IMR-90 (cell line): Measurements from ENCODE around the gene CMTM7. TPM values are rescaled to one million over a fixed set of nuclear protein-coding genes. Genes with fewer than 3 reads are reported as not detected.

ENCODE experiments used
- ATAC-seq: fragments of 200-7000 bp; cut with Tn5 transposase; 2 replicates; pipeline ENCODE4 v1.9.1; 2020; ENCODE audit warnings: low read depth, mild to moderate bottlenecking, moderate library complexity
- BruUV-seq: library from RNA; stranded (reverse); fragments of 400-500 nt; replicated peaks from 2 replicates; lab custom pipeline; 2021; lab: Mats Ljungman, UMichigan
- CTCF ChIA-PET: fragments of 300-600 bp; formaldehyde crosslinking; extraction: SDS; loops from one replicate; lab custom pipeline; 2021; ENCODE audit warnings: antibody characterized with exemption; lab: Yijun Ruan, JAX
- POLR2A ChIA-PET: fragments of 300-600 bp; sonication (Branson Sonifier 250); formaldehyde crosslinking; loops from one replicate; lab custom pipeline; 2022; ENCODE audit warnings: antibody characterized with exemption; ENCODE audit not compliant: unreplicated experiment; lab: Charles Lee
- DNase-seq: peaks from one replicate; pipeline ENCODE4 v3.0.0; 2013
- H2AFZ ChIP-seq: replicated peaks from 2 replicates; pipeline ENCODE3; 2013; ENCODE audit warnings: low read length, mild to moderate bottlenecking; ENCODE audit not compliant: poor library complexity
- H2AK5ac ChIP-seq: 2 replicates; pipeline ENCODE4 v1.6.1; 2013; ENCODE audit warnings: low read depth, low read length, inconsistent platforms
- H2AK9ac ChIP-seq: replicated peaks from 2 replicates; pipeline ENCODE3; 2013; ENCODE audit warnings: mild to moderate bottlenecking, low read depth, low read length, moderate library complexity; ENCODE audit not compliant: poor library complexity
- H2BK120ac ChIP-seq: 2 replicates; pipeline ENCODE4 v1.6.1; 2013; ENCODE audit warnings: low read depth, low read length, inconsistent platforms
- H2BK15ac ChIP-seq: 3 replicates; pipeline ENCODE4 v1.6.1; 2013; ENCODE audit warnings: low read depth, low read length, inconsistent platforms
- H2BK20ac ChIP-seq: 2 replicates; pipeline ENCODE4 v1.6.1; 2013; ENCODE audit warnings: low read depth, mild to moderate bottlenecking, inconsistent platforms, low read length, moderate library complexity
- H2BK5ac ChIP-seq: 2 replicates; pipeline ENCODE4 v1.6.1; 2013; ENCODE audit warnings: mild to moderate bottlenecking, low read depth, low read length, inconsistent platforms; ENCODE audit not compliant: poor library complexity, severe bottlenecking
- H3K14ac ChIP-seq: replicated peaks from 2 replicates; pipeline ENCODE4 v1.6.1; 2013; ENCODE audit warnings: low read depth, low read length, inconsistent platforms
- H3K18ac ChIP-seq: 2 replicates; pipeline ENCODE4 v1.6.1; 2013; ENCODE audit warnings: low read depth, low read length, control low read depth
- H3K23ac ChIP-seq: 2 replicates; pipeline ENCODE4 v1.6.1; 2013; ENCODE audit warnings: low read depth, low read length, inconsistent platforms
- H3K27ac ChIP-seq: 2 replicates; pipeline ENCODE4 v1.5.1; 2013; ENCODE audit warnings: mild to moderate bottlenecking, control low read depth, low read length; ENCODE audit not compliant: insufficient read depth
- H3K27me3 ChIP-seq: 2 replicates; pipeline ENCODE4 v1.6.1; 2013; ENCODE audit warnings: low read length; ENCODE audit not compliant: control insufficient read depth, insufficient read depth
- H3K36me3 ChIP-seq: 2 replicates; pipeline ENCODE4 v1.6.1; 2013; ENCODE audit warnings: low read length, mixed read lengths; ENCODE audit not compliant: control insufficient read depth, insufficient read depth
- H3K4ac ChIP-seq: 2 replicates; pipeline ENCODE4 v1.6.1; 2013; ENCODE audit warnings: low read depth, low read length, inconsistent platforms
- H3K4me1 ChIP-seq: 2 replicates; pipeline ENCODE4 v1.6.1; 2013; ENCODE audit warnings: low read length, mixed read lengths; ENCODE audit not compliant: control insufficient read depth, insufficient read depth
- H3K4me2 ChIP-seq: 2 replicates; pipeline ENCODE4 v1.6.1; 2013; ENCODE audit warnings: low read depth, mild to moderate bottlenecking, control low read depth, low read length, moderate library complexity
- H3K4me3 ChIP-seq: 2 replicates; pipeline ENCODE4 v1.5.1; 2013; ENCODE audit warnings: low read depth, mild to moderate bottlenecking, control low read depth, low read length, moderate library complexity; ENCODE audit not compliant: insufficient read depth
- H3K56ac ChIP-seq: 2 replicates; pipeline ENCODE4 v1.6.1; 2013; ENCODE audit warnings: low read length, inconsistent platforms; ENCODE audit not compliant: insufficient read depth; ENCODE audit errors: extremely low read depth
- H3K79me1 ChIP-seq, 2 experiments: 2 replicates each; pipeline ENCODE4 v1.6.1; 2013; ENCODE audit warnings: low read length in 2 of 2, inconsistent platforms in 1 of 2, low read depth in 1 of 2
- H3K9ac ChIP-seq: 2 replicates; pipeline ENCODE4 v1.6.1; 2013; ENCODE audit warnings: low read depth, low read length, control low read depth
- H3K9me1 ChIP-seq: 2 replicates; pipeline ENCODE4 v1.6.1; 2013; ENCODE audit warnings: low read length, inconsistent platforms; ENCODE audit not compliant: insufficient read depth
- H3K9me3 ChIP-seq: 2 replicates; pipeline ENCODE4 v1.6.1; 2013; ENCODE audit warnings: low read length; ENCODE audit not compliant: control insufficient read depth, insufficient read depth
- H4K20me1 ChIP-seq: 2 replicates; pipeline ENCODE4 v1.6.1; 2013; ENCODE audit warnings: low read length, inconsistent platforms; ENCODE audit not compliant: insufficient read depth
- H4K5ac ChIP-seq: 2 replicates; pipeline ENCODE4 v1.6.1; 2013; ENCODE audit warnings: mild to moderate bottlenecking, low read depth, low read length, control low read depth
- H4K8ac ChIP-seq, 2 experiments: 2 replicates each; pipeline ENCODE4 v1.6.1; 2013; ENCODE audit warnings: low read depth in 2 of 2, low read length in 2 of 2, control low read depth in 1 of 2, inconsistent platforms in 1 of 2
- H4K91ac ChIP-seq: 2 replicates; pipeline ENCODE4 v1.6.1; 2013; ENCODE audit warnings: low read depth, low read length, inconsistent platforms; ENCODE audit not compliant: insufficient read depth
- FOS ChIP-seq: fragments of 150-350 bp; IDR thresholded peaks from 2 replicates; pipeline ENCODE4 v1.6.1; 2016; ENCODE audit warnings: low read depth, low read length
- NFE2L2 ChIP-seq: fragments of 150-350 bp; IDR thresholded peaks from 2 replicates; pipeline ENCODE4 v1.6.1; 2016; ENCODE audit warnings: low read depth, mild to moderate bottlenecking, low read length
- POLR2A ChIP-seq: IDR thresholded peaks from 2 replicates; pipeline ENCODE4 v1.6.1; 2012; ENCODE audit warnings: mild to moderate bottlenecking, low read depth, low read length
- RAD21 ChIP-seq: IDR thresholded peaks from 2 replicates; pipeline ENCODE4 v1.6.1; 2012; ENCODE audit warnings: low read length, improper control_type of control experiment
- WGBS, 2 experiments: methylation state at CpG; one replicate each; pipeline versions ENCODE4 v1.1.5 to v1.1.7; 2013; ENCODE audit warnings: missing lambda C conversion rate in 2 of 2; ENCODE audit not compliant: insufficient read length in 1 of 2; ENCODE audit errors: extremely low coverage in 2 of 2; 5-methylcytosine and 5-hydroxymethylcytosine counted together
- dilution Hi-C: fragments of 300-500 bp; cut with HindIII; formaldehyde crosslinking; loops from one replicate; pipeline ENCODE4 v1.14.3; 2018; ENCODE audit warnings: low sequenced_read_pairs; ENCODE audit not compliant: unreplicated experiment
- in situ Hi-C: fragments of 300-500 bp; cut with MboI; formaldehyde crosslinking; loops from 3 replicates; pipeline ENCODE4 v1.14.3; 2019; ENCODE audit warnings: low sequenced_read_pairs, inconsistent platforms, mixed read lengths
- intact Hi-C: fragments of 100-400 bp; cut with micrococcal nuclease; formaldehyde crosslinking; loops from 2 replicates; pipeline ENCODE4 v1.10.0; 2022
- polyA plus RNA-seq, 3 experiments: library from polyadenylated mRNA; depleted of rRNA; stranded (reverse); fragments of >200 nt; gene quantifications; 2 replicates each; pipeline ENCODE4 v1.2.3, GENCODE V29; 2012; ENCODE audit warnings: low replicate concordance in 1 of 3
- total RNA-seq: library from RNA; depleted of rRNA; stranded (reverse); fragments of >200 nt; gene quantifications from 2 replicates; pipeline ENCODE4 v1.2.3, GENCODE V29; 2012; rRNA removed
- TF ChIP-seq, protein P1 (sequence below): fragments of 150-350 bp; IDR thresholded peaks from 2 replicates; pipeline ENCODE4 v1.6.1; 2016; ENCODE audit warnings: low read depth, mild to moderate bottlenecking, low read length, moderate library complexity, borderline replicate concordance

Gene CMTM7
- total and polyA plus RNA-seq, 2 of the 4 experiments (the other 2 are of a cell fraction), result 3.4 to 31.4 TPM

DNA sequence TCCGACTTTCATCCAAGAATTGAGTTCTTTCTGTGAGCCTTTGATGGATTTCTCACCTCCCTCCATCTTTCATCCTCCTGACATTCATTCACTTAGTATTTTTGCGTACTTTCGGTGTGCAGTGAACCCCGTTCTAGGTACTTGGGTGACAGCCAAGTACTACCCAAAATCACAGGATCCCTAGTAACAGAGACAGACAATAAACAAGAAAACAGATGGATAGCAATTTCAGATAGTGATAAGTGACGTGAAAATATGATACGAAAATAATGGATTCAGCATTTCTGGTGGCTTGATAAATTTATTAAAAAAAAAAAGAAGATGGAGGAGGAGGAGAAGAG is 111.3 kb downstream of the CMTM7 start:
- Histone ChIP-seq H2BK15ac (peak overlapping the region; percentile 100), H3K4me2 (peak overlapping the region; percentile 100), H3K4ac (peak overlapping the region; percentile 87), H4K20me1 (peaks cover 20% of the 10 kb centered on the region), H3K36me3 (no peaks in the 10 kb centered on the region), H3K27ac (peak overlapping the region; percentile 81), H2BK20ac (peak overlapping the region; percentile 80), H2BK120ac (peak overlapping the region; percentile 94), H4K8ac (peak overlapping the region; percentile 98 to 99), H3K14ac (peak overlapping the region; percentile 96), H3K4me1 (peaks cover 3% of the 10 kb centered on the region; the same call in 1 of the 2 replicates), H3K4me3 (peak overlapping the region; percentile 59), H3K27me3 (no peaks in the 10 kb centered on the region), H3K79me1 (peaks cover 14 to 25% of the 10 kb centered on the region in 2 experiments), H3K9ac (peak overlapping the region; percentile 97), H3K9me1 (no peaks in the 10 kb centered on the region; the same call in 1 of the 2 replicates), H2AFZ (peak overlapping the region; percentile 94), H3K56ac (peak overlapping the region; percentile 95), H3K23ac (no peak overlapping the region), H4K91ac (peak overlapping the region; percentile 94), H2BK5ac (peak overlapping the region; percentile 98), H3K9me3 (no peaks in the 10 kb centered on the region), H3K18ac (peak overlapping the region; percentile 100), H2AK5ac (no peak overlapping the region), H2AK9ac (no peak overlapping the region), H4K5ac (peak overlapping the region; percentile 99)
- 0% methylated on average over 1 of the region's 6 CpGs; no CpG with 5 or more reads in 1 of the 2 experiments for WGBS, 2 experiments
- intact Hi-C loops (loop anchor here (1.0 to 5.0 kb wide), 3 partner anchors 111 to 206 kb away; partner anchors contain the start of gene CMTM7), in situ Hi-C loops (no loop called here), dilution Hi-C loops (no loop called here)
- POLR2A ChIA-PET, result interaction anchor here (0.5 kb wide), 1 partner anchor 139 kb away, joined by 3 read pairs; no protein-coding TSS in a partner anchor
- CTCF ChIA-PET, result no interaction called here
- no peak for DNase-seq
- no TSS peak for BruUV-seq
- TF ChIP-seq RAD21, result no peak
- TF ChIP-seq NFE2L2, result no peak
- TF ChIP-seq, protein P1, sequence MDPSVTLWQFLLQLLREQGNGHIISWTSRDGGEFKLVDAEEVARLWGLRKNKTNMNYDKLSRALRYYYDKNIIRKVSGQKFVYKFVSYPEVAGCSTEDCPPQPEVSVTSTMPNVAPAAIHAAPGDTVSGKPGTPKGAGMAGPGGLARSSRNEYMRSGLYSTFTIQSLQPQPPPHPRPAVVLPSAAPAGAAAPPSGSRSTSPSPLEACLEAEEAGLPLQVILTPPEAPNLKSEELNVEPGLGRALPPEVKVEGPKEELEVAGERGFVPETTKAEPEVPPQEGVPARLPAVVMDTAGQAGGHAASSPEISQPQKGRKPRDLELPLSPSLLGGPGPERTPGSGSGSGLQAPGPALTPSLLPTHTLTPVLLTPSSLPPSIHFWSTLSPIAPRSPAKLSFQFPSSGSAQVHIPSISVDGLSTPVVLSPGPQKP, result no peak
- TF ChIP-seq POLR2A, result no peak
- no peak for TF ChIP-seq FOS
- ATAC-seq, result no peak

Other genes with a start within 250 kb of the CMTM7 start
- gene CMTM8, start 153.2 kb upstream of the CMTM7 start, total RNA-seq, result not detected in 2 replicates
- 0.15 and 0.20 TPM in 2 replicates for gene CMTM8, start 153.2 kb upstream of the CMTM7 start, polyA plus RNA-seq (2012; rRNA removed)
- 36.6 and 85.0 TPM in 2 replicates for gene CMTM6, start 111.0 kb downstream of the CMTM7 start, total RNA-seq
- gene CMTM6, start 111.0 kb downstream of the CMTM7 start, polyA plus RNA-seq (2012; rRNA removed), result 21.3 and 29.4 TPM in 2 replicates
- 30.8 and 45.0 TPM in 2 replicates for gene DYNC1LI1, start 179.0 kb downstream of the CMTM7 start, total RNA-seq
- gene DYNC1LI1, start 179.0 kb downstream of the CMTM7 start, polyA plus RNA-seq (2012; rRNA removed), result 22.8 and 25.2 TPM in 2 replicates